Right lobe of liver (tissue), 6 donors: Measurements from ENCODE around the gene RERE. TPM values are rescaled to one million over a fixed set of nuclear protein-coding genes. Genes with fewer than 3 reads are reported as not detected.
A peak's percentile ranks its signal among the peaks of the same experiment; 100 is the strongest.

Source experiments
- ATAC-seq, 4 donors: fragments of 200-7000 bp; cut with Tn5 transposase; one replicate each; pipeline ENCODE4 v1.9.1; 2020; ENCODE audit warnings: mild to moderate bottlenecking in 4 of 4, moderate library complexity in 4 of 4
- DNase-seq, 3 donors: peaks; one replicate each; pipeline ENCODE4 v3.0.0-alpha.2; 2020
- H3K27ac ChIP-seq, 3 donors: fragments of 200-600 bp; one replicate each; pipeline ENCODE4 v1.8.0; 2022
- H3K27me3 ChIP-seq, 2 donors: fragments of 200-600 bp; one replicate each; pipeline ENCODE4 v1.8.0; 2022
- H3K36me3 ChIP-seq, 4 donors: fragments of 200-600 bp; sonication (generic) in 1 of 4; one replicate each; pipeline versions ENCODE4 v1.5.1 to v1.8.0; 2017 to 2022; ENCODE audit warnings: control low read depth in 1 of 4
- H3K4me1 ChIP-seq, 4 donors: fragments of 200-600 bp; sonication (generic) in 1 of 4; one replicate each; pipeline versions ENCODE4 v1.5.1 to v1.8.0; 2017 to 2022; ENCODE audit warnings: control low read depth in 1 of 4
- H3K4me3 ChIP-seq, 3 donors: fragments of 200-600 bp; one replicate each; pipeline ENCODE4 v1.8.0; 2022
- H3K9me3 ChIP-seq, 4 donors: fragments of 200-600 bp; sonication (generic) in 1 of 4; one replicate each; pipeline versions ENCODE4 v1.5.1 to v1.8.0; 2017 to 2022; ENCODE audit warnings: control low read depth in 1 of 4
- POLR2A ChIP-seq: fragments of 450-650 bp; IDR thresholded peaks from one replicate; pipeline ENCODE4 v1.6.1; 2017; ENCODE audit warnings: antibody characterized with exemption, mild to moderate bottlenecking
- WGBS: methylation state at CpG from one replicate; pipeline ENCODE4 v1.1.6; 2018; ENCODE audit warnings: low coverage, low lambda C conversion rate; ENCODE audit not compliant: insufficient coverage; ENCODE audit errors: missing lambda C conversion rate; 5-methylcytosine and 5-hydroxymethylcytosine counted together
- intact Hi-C, 2 donors: fragments of 100-400 bp; cut with DNase I; formaldehyde crosslinking; loops; one replicate each; pipeline versions ENCODE4 v1.11.2 to v1.14.1; 2022
- total RNA-seq, 6 experiments: library from RNA; depleted of rRNA in 2 of 6; stranded (reverse); fragments of >200 nt in 2 of 6; fragmentation: NEBNext Ultra II Directional in 3 of 6; extraction: Animal tissue kit (Norgen Biotek cat#: 25700) in 3 of 6; gene quantifications; one replicate each; pipeline versions ENCODE4 v1.1.0 to v1.2.4, GENCODE V29; 2016 to 2023
- TF ChIP-seq, protein P1 (sequence below), 4 donors: fragments of 200-600 bp in 3 of 4; fragments of 450-650 bp in 1 of 4; IDR thresholded peaks; one replicate each; pipeline versions ENCODE4 v1.5.1 to v1.8.0; 2016 to 2022; ENCODE audit warnings: antibody characterized with exemption in 4 of 4, mild to moderate bottlenecking in 2 of 4
- donor health status: DM: no; HTN: yes; CAD: no.
- donor health status: DM: no; HTN: no; CAD: no.
- donor health status: DM: no; HTN: no; CAD: no.
- donor health status: DM: no; HTN: yes; CAD: no.
- donor health status: DM: no; HTN: yes; CAD: no.

Gene RERE
- total RNA-seq, 6 experiments from 2014 or later: 17.5 to 38.4 (median 25.0) TPM

DNA sequence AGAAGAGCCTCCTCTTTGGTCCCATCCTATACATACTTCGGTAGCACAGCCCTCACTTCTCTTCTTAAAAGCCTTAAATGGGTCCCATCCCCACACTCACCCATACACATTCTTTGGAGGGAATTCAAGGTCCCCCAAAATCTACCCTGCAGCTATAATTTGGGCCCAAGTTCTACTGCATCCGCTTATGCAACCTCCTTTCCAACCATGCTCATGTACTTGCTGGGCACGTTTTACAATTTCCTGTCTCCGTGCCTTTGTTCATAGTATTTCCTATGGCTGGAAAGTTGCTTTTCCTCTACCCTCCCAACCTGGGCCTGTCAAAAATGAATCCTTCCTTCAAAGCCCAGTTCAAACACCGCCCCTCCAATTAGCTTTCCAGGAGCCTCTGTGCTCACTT, 399.8 kb downstream of the RERE start:
- ATAC-seq (no peak), DNase-seq (no peak)
- 44% methylated on average over 5 of the region's 5 CpGs for WGBS
- H3K4me3 ChIP-seq: no peak overlapping the region
- peaks cover 0 to 79% (median 35%) of the 10 kb centered on the region in 4 donors for H3K4me1 ChIP-seq
- H3K36me3 ChIP-seq: no peaks in the 10 kb centered on the region
- intact Hi-C loops: no loop called here
- TF ChIP-seq POLR2A: no peak
- TF ChIP-seq, protein P1, sequence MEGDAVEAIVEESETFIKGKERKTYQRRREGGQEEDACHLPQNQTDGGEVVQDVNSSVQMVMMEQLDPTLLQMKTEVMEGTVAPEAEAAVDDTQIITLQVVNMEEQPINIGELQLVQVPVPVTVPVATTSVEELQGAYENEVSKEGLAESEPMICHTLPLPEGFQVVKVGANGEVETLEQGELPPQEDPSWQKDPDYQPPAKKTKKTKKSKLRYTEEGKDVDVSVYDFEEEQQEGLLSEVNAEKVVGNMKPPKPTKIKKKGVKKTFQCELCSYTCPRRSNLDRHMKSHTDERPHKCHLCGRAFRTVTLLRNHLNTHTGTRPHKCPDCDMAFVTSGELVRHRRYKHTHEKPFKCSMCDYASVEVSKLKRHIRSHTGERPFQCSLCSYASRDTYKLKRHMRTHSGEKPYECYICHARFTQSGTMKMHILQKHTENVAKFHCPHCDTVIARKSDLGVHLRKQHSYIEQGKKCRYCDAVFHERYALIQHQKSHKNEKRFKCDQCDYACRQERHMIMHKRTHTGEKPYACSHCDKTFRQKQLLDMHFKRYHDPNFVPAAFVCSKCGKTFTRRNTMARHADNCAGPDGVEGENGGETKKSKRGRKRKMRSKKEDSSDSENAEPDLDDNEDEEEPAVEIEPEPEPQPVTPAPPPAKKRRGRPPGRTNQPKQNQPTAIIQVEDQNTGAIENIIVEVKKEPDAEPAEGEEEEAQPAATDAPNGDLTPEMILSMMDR (IDR thresholded peaks at IDR 0.05): no peak
- no peaks in the 10 kb centered on the region for H3K9me3 ChIP-seq
- peak overlapping the region; percentile 93 to 96 (median 93) for H3K27ac ChIP-seq
- no peaks in the 10 kb centered on the region for H3K27me3 ChIP-seq

DNA sequence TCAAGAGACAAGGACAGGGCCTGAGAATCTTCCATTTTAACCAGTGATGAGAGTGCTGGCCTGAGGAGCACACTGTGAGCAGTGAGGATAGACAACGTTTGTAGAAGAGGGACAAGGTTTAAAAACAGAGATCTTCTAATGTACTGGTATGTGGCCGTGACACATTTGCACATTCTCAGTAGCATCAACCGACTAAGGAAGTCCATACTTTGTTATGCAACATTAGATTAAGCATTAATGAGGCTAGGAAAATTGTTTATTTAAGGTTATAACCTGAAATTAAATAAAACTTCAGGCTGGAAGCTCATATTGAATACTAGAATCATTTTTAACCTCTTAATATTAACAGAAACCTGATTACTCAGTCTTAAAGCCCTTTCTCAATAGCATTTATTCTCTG, 400.6 kb downstream of the RERE start:
- Histone ChIP-seq H3K9me3 (no peaks in the 10 kb centered on the region), H3K4me1 (peaks cover 0 to 87% (median 39%) of the 10 kb centered on the region in 4 donors), H3K36me3 (no peaks in the 10 kb centered on the region), H3K27me3 (no peaks in the 10 kb centered on the region), H3K27ac (peak overlapping the region; percentile 93 to 96 (median 93)), H3K4me3 (no peak overlapping the region)
- WGBS: 6% methylated on average over 3 of the region's 3 CpGs
- intact Hi-C loops: no loop called here
- TF ChIP-seq, protein P1 (IDR thresholded peaks at IDR 0.05): no peak
- TF ChIP-seq POLR2A: no peak
- DNase-seq (no peak), ATAC-seq (peak; percentile 35 to 57 (median 44))

DNA sequence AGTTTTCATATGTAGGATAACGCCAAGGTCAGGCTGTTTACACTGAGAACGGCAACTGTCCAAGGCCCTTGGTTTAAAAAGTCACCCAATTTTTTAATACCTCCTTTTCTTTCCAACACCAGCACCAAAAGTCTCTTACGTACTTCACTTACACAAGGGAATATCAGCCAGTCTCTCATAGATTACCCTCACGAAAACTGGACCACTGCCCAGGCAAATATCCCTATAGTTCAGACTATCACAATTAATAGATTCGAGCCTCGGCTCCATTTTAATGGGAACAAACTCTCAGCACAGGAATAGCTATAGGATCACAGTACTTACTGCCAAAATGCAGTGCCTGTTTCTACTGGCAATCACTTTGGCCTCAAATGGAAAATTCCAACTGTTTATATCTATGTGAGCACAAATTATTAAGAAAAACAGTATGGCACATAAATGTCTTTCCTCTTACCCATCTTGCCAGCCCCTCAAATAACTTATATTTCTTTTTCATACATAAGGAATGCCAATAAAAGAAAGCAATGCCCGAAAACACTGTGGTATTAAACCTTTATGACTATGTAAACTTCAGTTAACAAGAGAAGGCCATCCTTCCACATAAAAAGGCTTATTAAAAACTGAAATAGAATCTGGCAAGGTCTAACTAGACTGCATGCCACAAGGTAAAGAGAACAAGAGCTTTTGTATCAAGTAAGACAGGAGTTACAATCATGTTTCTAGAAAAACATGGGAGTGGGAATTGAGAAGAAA, 401.7 kb downstream of the RERE start:
- Histone ChIP-seq H3K9me3 (no peaks in the 10 kb centered on the region), H3K27ac (peak overlapping the region in 2 of 3 donors; percentile 30 to 96), H3K4me3 (no peak overlapping the region), H3K36me3 (no peaks in the 10 kb centered on the region), H3K27me3 (no peaks in the 10 kb centered on the region), H3K4me1 (peaks cover 0 to 87% (median 44%) of the 10 kb centered on the region in 4 donors)
- no peak for DNase-seq
- peak in 1 of 4 donors; percentile 9 for ATAC-seq
- intact Hi-C loops: no loop called here
- no peak for TF ChIP-seq POLR2A
- TF ChIP-seq, protein P1 (IDR thresholded peaks at IDR 0.05): no peak
- WGBS: 28% methylated on average over 7 of the region's 7 CpGs

DNA sequence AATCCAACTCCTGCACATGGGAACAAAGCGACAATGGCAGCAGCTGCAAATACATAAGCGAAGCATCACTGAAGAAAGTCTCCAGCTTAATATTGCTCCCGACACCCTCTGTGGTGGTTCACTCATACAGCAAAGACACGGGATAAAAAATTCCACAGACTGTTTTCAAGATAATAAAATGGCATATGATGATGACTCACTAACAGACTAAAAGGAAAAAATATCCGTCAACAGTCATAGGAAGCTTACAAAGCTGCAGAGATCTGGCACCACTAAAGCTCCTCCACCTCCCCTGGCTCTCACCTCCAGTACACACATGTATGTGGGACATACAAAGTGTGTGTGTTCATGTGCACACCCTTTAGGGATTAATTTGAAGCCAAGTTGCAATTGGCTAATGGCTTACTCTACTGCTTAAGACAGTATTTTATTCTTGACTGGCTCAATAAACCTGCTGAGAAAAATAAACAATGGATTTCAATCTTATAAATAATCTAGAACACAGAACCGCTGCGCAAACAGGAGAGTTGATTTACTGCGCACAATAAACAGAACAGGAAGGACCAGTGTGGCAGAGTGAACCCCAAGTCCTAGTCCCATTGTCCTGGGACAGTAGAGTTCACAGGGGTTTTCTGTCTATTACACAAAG, 405.1 kb downstream of the RERE start:
- Histone ChIP-seq H3K27ac (peak overlapping the region in 2 of 3 donors; percentile 21 to 27), H3K36me3 (no peaks in the 10 kb centered on the region), H3K4me1 (peaks cover 0 to 88% (median 49%) of the 10 kb centered on the region in 4 donors), H3K27me3 (no peaks in the 10 kb centered on the region), H3K4me3 (no peak overlapping the region), H3K9me3 (no peaks in the 10 kb centered on the region)
- peak in 3 of 4 donors; percentile 19 to 39 (median 37) for ATAC-seq
- TF ChIP-seq POLR2A: no peak
- TF ChIP-seq, protein P1 (IDR thresholded peaks at IDR 0.05): no peak
- 46% methylated on average over 8 of the region's 8 CpGs for WGBS
- intact Hi-C loops: no loop called here
- DNase-seq: no peak
